Lower leg skin (tissue), 4 donors: ENCODE results near the gene MLLT3. TPM values are rescaled to one million over a fixed set of nuclear protein-coding genes. Genes with fewer than 3 reads are reported as not detected.

Experiments used
- DNase-seq, 2 donors: peaks; one replicate each; pipeline ENCODE4 v3.0.0-alpha.2; 2019; ENCODE audit warnings: low spot score in 2 of 2
- H3K4me3 ChIP-seq: fragments of 200-600 bp; sonication (generic); 2 replicates; pipeline ENCODE4 v1.5.1; 2017; ENCODE audit warnings: mild to moderate bottlenecking, low read depth; ENCODE audit not compliant: poor library complexity, severe bottlenecking
- POLR2A ChIP-seq, 2 donors: fragments of 450-650 bp; IDR thresholded peaks; one replicate each; pipeline ENCODE4 v1.6.1; 2016 to 2017; ENCODE audit warnings: antibody characterized with exemption in 2 of 2, mild to moderate bottlenecking in 1 of 2, moderate library complexity in 1 of 2
- WGBS, 2 donors: methylation state at CpG; one replicate each; pipeline ENCODE4 v1.1.5; 2018; 5-methylcytosine and 5-hydroxymethylcytosine counted together
- intact Hi-C: fragments of 100-400 bp; cut with DNase I; formaldehyde crosslinking; loops from one replicate; pipeline ENCODE4 v1.15.0; 2023; ENCODE audit warnings: low total_unique reads
- total RNA-seq, 4 donors: library from RNA; depleted of rRNA; stranded (reverse); fragments of >200 nt; gene quantifications; one replicate each; pipeline ENCODE4 v1.1.0, GENCODE V29; 2016
- TF ChIP-seq, protein P1 (sequence below), 3 donors: fragments of 450-650 bp; IDR thresholded peaks; one replicate each; pipeline ENCODE4 v1.5.1; 2016; ENCODE audit warnings: antibody characterized with exemption in 3 of 3, mild to moderate bottlenecking in 3 of 3, moderate library complexity in 2 of 3

The MLLT3 gene
- total RNA-seq, 4 donors from 2014 or later, result 10.6 to 15.2 (median 12.5) TPM

GRCh38 chr9:20603524-20604268 lies 18.6 kb downstream of the MLLT3 start:
- H3K4me3 ChIP-seq, result no peak overlapping the region
- intact Hi-C loops, result no loop called here
- DNase-seq, result no peak
- TF ChIP-seq, protein P1, sequence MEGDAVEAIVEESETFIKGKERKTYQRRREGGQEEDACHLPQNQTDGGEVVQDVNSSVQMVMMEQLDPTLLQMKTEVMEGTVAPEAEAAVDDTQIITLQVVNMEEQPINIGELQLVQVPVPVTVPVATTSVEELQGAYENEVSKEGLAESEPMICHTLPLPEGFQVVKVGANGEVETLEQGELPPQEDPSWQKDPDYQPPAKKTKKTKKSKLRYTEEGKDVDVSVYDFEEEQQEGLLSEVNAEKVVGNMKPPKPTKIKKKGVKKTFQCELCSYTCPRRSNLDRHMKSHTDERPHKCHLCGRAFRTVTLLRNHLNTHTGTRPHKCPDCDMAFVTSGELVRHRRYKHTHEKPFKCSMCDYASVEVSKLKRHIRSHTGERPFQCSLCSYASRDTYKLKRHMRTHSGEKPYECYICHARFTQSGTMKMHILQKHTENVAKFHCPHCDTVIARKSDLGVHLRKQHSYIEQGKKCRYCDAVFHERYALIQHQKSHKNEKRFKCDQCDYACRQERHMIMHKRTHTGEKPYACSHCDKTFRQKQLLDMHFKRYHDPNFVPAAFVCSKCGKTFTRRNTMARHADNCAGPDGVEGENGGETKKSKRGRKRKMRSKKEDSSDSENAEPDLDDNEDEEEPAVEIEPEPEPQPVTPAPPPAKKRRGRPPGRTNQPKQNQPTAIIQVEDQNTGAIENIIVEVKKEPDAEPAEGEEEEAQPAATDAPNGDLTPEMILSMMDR (IDR thresholded peaks at IDR 0.05), result no peak
- TF ChIP-seq POLR2A (IDR thresholded peaks at IDR 0.05), result no peak
- 56 to 62% methylated on average over 5 of the region's 5 CpGs for WGBS, 2 donors

GRCh38 chr9:20601292-20601691 lies 21.0 kb downstream of the MLLT3 start:
- no peak for TF ChIP-seq POLR2A (IDR thresholded peaks at IDR 0.05)
- TF ChIP-seq, protein P1 (IDR thresholded peaks at IDR 0.05), result no peak
- 91 to 93% methylated on average over 1 of the region's 1 CpG for WGBS, 2 donors
- H3K4me3 ChIP-seq, result no peak overlapping the region
- no peak for DNase-seq
- intact Hi-C loops, result no loop called here

GRCh38 chr9:20599195-20599594 lies 23.1 kb downstream of the MLLT3 start:
- 37 to 41% methylated on average over 3 of the region's 3 CpGs for WGBS, 2 donors
- no peak for DNase-seq
- intact Hi-C loops, result no loop called here
- TF ChIP-seq, protein P1 (IDR thresholded peaks at IDR 0.05), result no peak
- no peak for TF ChIP-seq POLR2A (IDR thresholded peaks at IDR 0.05)
- H3K4me3 ChIP-seq, result no peak overlapping the region

- intact Hi-C loops, result no loop called here
- DNase-seq, result no peak
- no peak for TF ChIP-seq POLR2A (IDR thresholded peaks at IDR 0.05)
- TF ChIP-seq, protein P1 (IDR thresholded peaks at IDR 0.05), result no peak
- no peak overlapping the region for H3K4me3 ChIP-seq
- WGBS, 2 donors, result 100% methylated on average over 1 of the region's 1 CpG
These were observed 23.9 kb downstream of the MLLT3 start for GRCh38 chr9:20598367-20598766.

- no peak for TF ChIP-seq POLR2A (IDR thresholded peaks at IDR 0.05)
- TF ChIP-seq, protein P1 (IDR thresholded peaks at IDR 0.05), result no peak
- no peak overlapping the region for H3K4me3 ChIP-seq
- no peak for DNase-seq
- intact Hi-C loops, result no loop called here
These were observed 24.4 kb downstream of the MLLT3 start for GRCh38 chr9:20597862-20598261.

- WGBS, 2 donors, result 86 to 91% methylated on average over 3 of the region's 3 CpGs
- no peak for DNase-seq
- H3K4me3 ChIP-seq, result no peak overlapping the region
- intact Hi-C loops, result no loop called here
- TF ChIP-seq, protein P1 (IDR thresholded peaks at IDR 0.05), result no peak
- no peak for TF ChIP-seq POLR2A (IDR thresholded peaks at IDR 0.05)
These were observed 27.7 kb downstream of the MLLT3 start for GRCh38 chr9:20594608-20595007.
